22Rv1 (cell line): Measurements from ENCODE around the gene MOCS3.

Source experiments
- H3K27ac ChIP-seq: fragments of 450-650 bp; 2 replicates; pipeline ENCODE4 v1.5.1; 2017
- CTCF ChIP-seq: fragments of 450-650 bp; IDR thresholded peaks from 2 replicates; pipeline ENCODE4 v1.5.1; 2017; ENCODE audit warnings: mild to moderate bottlenecking
- ZFX ChIP-seq: fragments of 450-650 bp; IDR thresholded peaks from 2 replicates; pipeline ENCODE4 v1.6.1; 2017; ENCODE audit warnings: antibody characterized with exemption, borderline replicate concordance

Gene MOCS3

GRCh38 chr20:51005214-51005613 lies 46.6 kb downstream of the MOCS3 start:
- TF ChIP-seq ZFX (no peak), CTCF (no peak)
- H3K27ac ChIP-seq = no peak overlapping the region

- no peak overlapping the region for H3K27ac ChIP-seq
- TF ChIP-seq CTCF (no peak), ZFX (no peak)
These were observed 50.1 kb downstream of the MOCS3 start for GRCh38 chr20:51008718-51009117.

GRCh38 chr20:51009303-51010042 lies 50.9 kb downstream of the MOCS3 start:
- TF ChIP-seq CTCF = no peak
- no peak for TF ChIP-seq ZFX
- H3K27ac ChIP-seq = no peak overlapping the region

- no peak overlapping the region for H3K27ac ChIP-seq
- no peak for TF ChIP-seq CTCF
- TF ChIP-seq ZFX = no peak
These were observed 51.4 kb downstream of the MOCS3 start for GRCh38 chr20:51010043-51010365.

- H3K27ac ChIP-seq = no peak overlapping the region
These were observed 52.3 kb downstream of the MOCS3 start for GRCh38 chr20:51010932-51011331.

GRCh38 chr20:51011479-51011878 lies 52.9 kb downstream of the MOCS3 start:
- TF ChIP-seq CTCF (no peak), ZFX (no peak)
- no peak overlapping the region for H3K27ac ChIP-seq

More at GRCh38 chr20:51010932-51011331, 52.3 kb downstream of the MOCS3 start:
- TF ChIP-seq CTCF (no peak), ZFX (no peak)

- H3K27ac ChIP-seq = no peak overlapping the region
These were observed 53.7 kb downstream of the MOCS3 start for GRCh38 chr20:51012357-51012756.

More at GRCh38 chr20:51012357-51012756, 53.7 kb downstream of the MOCS3 start:
- TF ChIP-seq CTCF = no peak
- TF ChIP-seq ZFX = no peak
